SJCRH30 (cell line): ENCODE results near the gene LRFN3. TPM values are rescaled to one million over a fixed set of nuclear protein-coding genes. Genes with fewer than 3 reads are reported as not detected.
"Not testable (repeated sequence)": the region's sequence is repeated elsewhere in the genome, so short reads cannot be mapped to it uniquely, and the experiment has no call there.

Experiments used
- DNase-seq, 2 experiments: peaks; one replicate each; pipeline ENCODE4 v3.0.0-alpha.2; 2015 to 2020
- H3K27ac ChIP-seq: fragments of 250-450 bp; sonication (Bioruptor Pico); 2 replicates; pipeline ENCODE4 v1.5.1; 2020; ENCODE audit warnings: mild to moderate bottlenecking, moderate library complexity
- H3K27me3 ChIP-seq: fragments of 250-450 bp; sonication (Bioruptor Pico); 2 replicates; pipeline ENCODE4 v1.5.1; 2020; ENCODE audit warnings: mild to moderate bottlenecking, moderate library complexity
- H3K36me3 ChIP-seq: fragments of 250-450 bp; sonication (Bioruptor Pico); 2 replicates; pipeline ENCODE4 v1.5.1; 2020; ENCODE audit warnings: mild to moderate bottlenecking, moderate library complexity
- H3K4me1 ChIP-seq: fragments of 250-450 bp; sonication (Bioruptor Pico); 2 replicates; pipeline ENCODE4 v1.5.1; 2020; ENCODE audit warnings: mild to moderate bottlenecking, moderate library complexity
- H3K4me3 ChIP-seq: fragments of 250-450 bp; sonication (Bioruptor Pico); 2 replicates; pipeline ENCODE4 v1.5.1; 2020; ENCODE audit warnings: mild to moderate bottlenecking, moderate library complexity
- H3K9me3 ChIP-seq: fragments of 250-450 bp; sonication (Bioruptor Pico); replicated peaks from 2 replicates; pipeline ENCODE4 v1.5.1; 2020; ENCODE audit warnings: mild to moderate bottlenecking, moderate library complexity
- total RNA-seq: library from RNA; depleted of rRNA; stranded (reverse); fragments of >200 nt; shearing (Covaris generic); gene quantifications from 2 replicates; pipeline ENCODE4 v1.2.3, GENCODE V29; 2014

The LRFN3 gene
- total RNA-seq, 1 experiment from 2014 or later = 10.2 TPM

GRCh38 chr19:35901055-35901644, 35.0 kb upstream of the LRFN3 start:
- H3K4me1 ChIP-seq = peaks cover 18% of the 10 kb centered on the region
- no peaks in the 10 kb centered on the region for H3K27me3 ChIP-seq
- peak overlapping the region; percentile 87 for H3K4me3 ChIP-seq
- no peak for DNase-seq
- no peak overlapping the region for H3K27ac ChIP-seq
- H3K9me3 ChIP-seq = no peaks in the 10 kb centered on the region
- H3K36me3 ChIP-seq = peaks cover 6% of the 10 kb centered on the region

GRCh38 chr19:35901854-35902661, 34.1 kb upstream of the LRFN3 start, which contains the start of gene HCST:
TSS of gene HCST (plus strand) at chr19:35902529. CDS start at chr19:35902594, 65 bp downstream.
- Histone ChIP-seq H3K27ac (no peak within 1 kb of the TSS), H3K27me3 (no peaks in the 10 kb centered on the region), H3K36me3 (peaks cover 4% of the 10 kb centered on the region; the same call in 1 of the 2 replicates), H3K9me3 (no peaks in the 10 kb centered on the region), H3K4me1 (peaks cover 18% of the 10 kb centered on the region), H3K4me3 (peak within 1 kb of the TSS; percentile 38)
- DNase-seq = no peak

- Histone ChIP-seq H3K36me3 (peaks cover 1% of the 10 kb centered on the region; the same call in 1 of the 2 replicates), H3K4me3 (peak overlapping the region; percentile 38), H3K4me1 (peaks cover 18% of the 10 kb centered on the region), H3K9me3 (no peaks in the 10 kb centered on the region), H3K27me3 (no peaks in the 10 kb centered on the region), H3K27ac (no peak overlapping the region)
- DNase-seq = no peak
Observed at GRCh38 chr19:35902870-35903475, 33.2 kb upstream of the LRFN3 start.

- Histone ChIP-seq H3K4me1 (peaks cover 18% of the 10 kb centered on the region), H3K4me3 (peak overlapping the region; percentile 38), H3K36me3 (no peaks in the 10 kb centered on the region), H3K9me3 (no peaks in the 10 kb centered on the region), H3K27me3 (no peaks in the 10 kb centered on the region), H3K27ac (no peak overlapping the region)
- peak; percentile 88 for DNase-seq
Observed at GRCh38 chr19:35903550-35904179, 32.5 kb upstream of the LRFN3 start.

- no peak for DNase-seq
- Histone ChIP-seq H3K4me3 (no peak overlapping the region), H3K9me3 (no peaks in the 10 kb centered on the region), H3K27me3 (peaks cover 4% of the 10 kb centered on the region; the same call in 1 of the 2 replicates), H3K36me3 (no peaks in the 10 kb centered on the region), H3K27ac (no peak overlapping the region), H3K4me1 (peaks cover 24% of the 10 kb centered on the region)
Observed at GRCh38 chr19:35904311-35905068, 31.7 kb upstream of the LRFN3 start.

- DNase-seq = peak in 1 of 2 experiments; percentile 50
- Histone ChIP-seq H3K36me3 (no peaks in the 10 kb centered on the region), H3K9me3 (no peaks in the 10 kb centered on the region), H3K27ac (no peak overlapping the region), H3K4me3 (no peak overlapping the region), H3K4me1 (peaks cover 26% of the 10 kb centered on the region), H3K27me3 (peaks cover 4% of the 10 kb centered on the region; the same call in 1 of the 2 replicates)
Observed at GRCh38 chr19:35905178-35905727, 30.9 kb upstream of the LRFN3 start.

- Histone ChIP-seq H3K9me3 (no peaks in the 10 kb centered on the region), H3K36me3 (no peaks in the 10 kb centered on the region), H3K27ac (no peak overlapping the region), H3K4me1 (peaks cover 15% of the 10 kb centered on the region), H3K4me3 (no peak overlapping the region), H3K27me3 (peaks cover 4% of the 10 kb centered on the region; the same call in 1 of the 2 replicates)
- DNase-seq = no peak
Observed at GRCh38 chr19:35907377-35907745, 28.8 kb upstream of the LRFN3 start.

- Histone ChIP-seq H3K27ac (no peak within 1 kb of the TSS), H3K36me3 (no peaks in the 10 kb centered on the region), H3K27me3 (peaks cover 4% of the 10 kb centered on the region; the same call in 1 of the 2 replicates), H3K4me3 (no peak within 1 kb of the TSS), H3K9me3 (no peaks in the 10 kb centered on the region), H3K4me1 (peaks cover 14% of the 10 kb centered on the region)
- no peak for DNase-seq
Observed at GRCh38 chr19:35908010-35908441, 28.1 kb upstream of the LRFN3 start, which contains the start of gene TYROBP. TSS of gene TYROBP (minus strand) at chr19:35908295. CDS start at chr19:35908228, 67 bp downstream.

GRCh38 chr19:35908973-35909683, 27.0 kb upstream of the LRFN3 start:
- Histone ChIP-seq H3K9me3 (no peaks in the 10 kb centered on the region), H3K4me1 (peaks cover 13% of the 10 kb centered on the region), H3K36me3 (no peaks in the 10 kb centered on the region), H3K27ac (no peak overlapping the region), H3K4me3 (no peak overlapping the region), H3K27me3 (peaks cover 4% of the 10 kb centered on the region; the same call in 1 of the 2 replicates)
- peak; percentile 63 to 71 for DNase-seq

- Histone ChIP-seq H3K36me3 (no peaks in the 10 kb centered on the region), H3K4me1 (peaks cover 13% of the 10 kb centered on the region), H3K27me3 (peaks cover 4% of the 10 kb centered on the region; the same call in 1 of the 2 replicates), H3K9me3 (no peaks in the 10 kb centered on the region), H3K4me3 (no peak overlapping the region), H3K27ac (no peak overlapping the region)
- no peak for DNase-seq
Observed at GRCh38 chr19:35909684-35910035, 26.5 kb upstream of the LRFN3 start.

- not testable (repeated sequence) for H3K36me3 ChIP-seq, H3K27ac ChIP-seq, H3K4me3 ChIP-seq, H3K4me1 ChIP-seq, H3K27me3 ChIP-seq, DNase-seq, H3K9me3 ChIP-seq
Observed at GRCh38 chr19:35910355-35910754, 25.8 kb upstream of the LRFN3 start.

- H3K4me1 ChIP-seq = peaks cover 9% of the 10 kb centered on the region
- DNase-seq = no peak
- peaks cover 4% of the 10 kb centered on the region; the same call in 1 of the 2 replicates for H3K27me3 ChIP-seq
- no peaks in the 10 kb centered on the region for H3K9me3 ChIP-seq
- no peak overlapping the region for H3K4me3 ChIP-seq
- no peaks in the 10 kb centered on the region for H3K36me3 ChIP-seq
- no peak overlapping the region for H3K27ac ChIP-seq
Observed at GRCh38 chr19:35911173-35911572, 25.0 kb upstream of the LRFN3 start.

- Histone ChIP-seq H3K9me3 (no peaks in the 10 kb centered on the region), H3K4me3 (no peak overlapping the region), H3K27me3 (peaks cover 4% of the 10 kb centered on the region; the same call in 1 of the 2 replicates), H3K4me1 (peaks cover 9% of the 10 kb centered on the region), H3K27ac (no peak overlapping the region), H3K36me3 (no peaks in the 10 kb centered on the region)
- no peak for DNase-seq
Observed at GRCh38 chr19:35911790-35912189, 24.4 kb upstream of the LRFN3 start.
